GM18868 (cell line): Measurements from ENCODE around the gene CIART.

Source experiments
- ATAC-seq: cut with Tn5 transposase; IDR thresholded peaks from one replicate; pipeline ENCODE4 v1.9.1; 2021; ENCODE audit warnings: mild to moderate bottlenecking, moderate library complexity; ENCODE audit not compliant: unreplicated experiment

Gene CIART

GRCh38 chr1:150261367-150261766, 21.0 kb upstream of the CIART start:
- ATAC-seq, result no peak

- no peak for ATAC-seq
Measured at GRCh38 chr1:150262388-150263320, 19.7 kb upstream of the CIART start.

- no peak for ATAC-seq
Measured at GRCh38 chr1:150263549-150263948, 18.8 kb upstream of the CIART start.

GRCh38 chr1:150267896-150268295, 14.5 kb upstream of the CIART start:
- no peak for ATAC-seq

- no peak for ATAC-seq
Measured at GRCh38 chr1:150268340-150268704, 14.0 kb upstream of the CIART start.

GRCh38 chr1:150268705-150269403, 13.5 kb upstream of the CIART start, which contains the start of gene APH1A:
APH1A (minus strand) TSS chr1:150269016; CDS start chr1:150268810, 206 bp downstream.
- ATAC-seq, result peak; percentile 86

GRCh38 chr1:150269451-150269850, 12.9 kb upstream of the CIART start:
- no peak for ATAC-seq

GRCh38 chr1:150271291-150271959, 10.9 kb upstream of the CIART start:
- no peak for ATAC-seq

- no peak for ATAC-seq
Measured at GRCh38 chr1:150273311-150273710, 9.0 kb upstream of the CIART start.

GRCh38 chr1:150280138-150280707, 2.1 kb upstream of the CIART start:
- ATAC-seq, result no peak

- ATAC-seq, result no peak
Measured at GRCh38 chr1:150281221-150281757, 1.1 kb upstream of the CIART start.

GRCh38 chr1:150282558-150282958, 204 bp downstream of the CIART start:
- ATAC-seq, result no peak

GRCh38 chr1:150283260-150283659, 906 bp downstream of the CIART start:
- no peak for ATAC-seq

- no peak for ATAC-seq
Measured at GRCh38 chr1:150288382-150288781, 6.0 kb downstream of the CIART start.

GRCh38 chr1:150288822-150289221, 6.5 kb downstream of the CIART start:
- no peak for ATAC-seq

- ATAC-seq, result peak; percentile 97
Measured at GRCh38 chr1:150293433-150294253, 11.3 kb downstream of the CIART start, which contains the start of gene MRPS21. MRPS21 (plus strand) TSS chr1:150293861; CDS start chr1:150294367, 506 bp downstream.

- no peak for ATAC-seq
Measured at GRCh38 chr1:150295476-150295875, 13.1 kb downstream of the CIART start.

GRCh38 chr1:150299716-150300115, 17.4 kb downstream of the CIART start:
- no peak for ATAC-seq

- ATAC-seq, result no peak
Measured at GRCh38 chr1:150302338-150302737, 20.0 kb downstream of the CIART start.

- no peak for ATAC-seq
Measured at GRCh38 chr1:150302902-150303301, 20.5 kb downstream of the CIART start.
